RWPE1 (cell line): ENCODE data around the gene UBE2L3.
"Not testable (repeated sequence)": the region's sequence is repeated elsewhere in the genome, so short reads cannot be mapped to it uniquely, and the experiment has no call there.

Source experiments
- CTCF ChIA-PET: fragments of 350-600 bp; sonication (Branson Sonifier 250); formaldehyde crosslinking; extraction: SDS; loops from one replicate; lab custom pipeline; 2021; lab: Yijun Ruan, JAX
- POLR2A ChIA-PET: fragments of 400-600 bp; formaldehyde crosslinking; extraction: SDS; loops from one replicate; lab custom pipeline; 2020; ENCODE audit warnings: antibody characterized with exemption; ENCODE audit not compliant: low non-redundant PET; lab: Yijun Ruan, JAX
- DNase-seq: peaks from one replicate; pipeline ENCODE4 v3.0.0; 2012; ENCODE audit warnings: low spot score
- H3K27ac ChIP-seq: fragments of 450-650 bp; 2 replicates; pipeline ENCODE4 v1.5.1; 2017
- CTCF ChIP-seq: fragments of 450-650 bp; conservative IDR thresholded peaks from 2 replicates; pipeline ENCODE4 v1.5.1; 2017; ENCODE audit warnings: low read depth, mild to moderate bottlenecking

The UBE2L3 gene

GRCh38 chr22:21615731-21616130 lies 48.2 kb downstream of the UBE2L3 start:
- no peak for TF ChIP-seq CTCF
- CTCF ChIA-PET: no interaction called here
- POLR2A ChIA-PET: interaction anchor here (0.6 kb wide), 1 partner anchor 10 kb away, joined by 3 read pairs; no protein-coding TSS in a partner anchor

GRCh38 chr22:21617337-21617736 lies 49.8 kb downstream of the UBE2L3 start:
- CTCF ChIA-PET: interaction anchor here (0.7 kb wide), 1 partner anchor 1456 kb away, joined by 4 read pairs; no protein-coding TSS in a partner anchor

More at GRCh38 chr22:21615731-21616130, 48.2 kb downstream of the UBE2L3 start:
- H3K27ac ChIP-seq: no peak overlapping the region
- no peak for DNase-seq

GRCh38 chr22:21621025-21621424 lies 53.5 kb downstream of the UBE2L3 start:
- no peak for DNase-seq
- no peak for TF ChIP-seq CTCF
- H3K27ac ChIP-seq: peak overlapping the region; percentile 84
- ChIA-PET POLR2A (no interaction called here), CTCF (no interaction called here)

More at GRCh38 chr22:21617337-21617736, 49.8 kb downstream of the UBE2L3 start:
- 0 out of 2 replicates have a peak overlapping the region, but pooled peaks have one; percentile 15 for H3K27ac ChIP-seq
- DNase-seq, POLR2A ChIA-PET: not testable (repeated sequence)

- TF ChIP-seq CTCF: no peak
Observed at GRCh38 chr22:21622011-21622918, 54.8 kb downstream of the UBE2L3 start.

GRCh38 chr22:21622919-21623647 lies 55.6 kb downstream of the UBE2L3 start:
- peak overlapping the region; percentile 84 for H3K27ac ChIP-seq
- CTCF ChIA-PET: no interaction called here
- POLR2A ChIA-PET: no interaction called here
- no peak for DNase-seq
- TF ChIP-seq CTCF: no peak

More at GRCh38 chr22:21622011-21622918, 54.8 kb downstream of the UBE2L3 start:
- ChIA-PET CTCF (no interaction called here), POLR2A (no interaction called here)
- DNase-seq: no peak
- H3K27ac ChIP-seq: peak overlapping the region; percentile 84

- no peak for TF ChIP-seq CTCF
- peak overlapping the region; percentile 84 for H3K27ac ChIP-seq
- ChIA-PET CTCF (no interaction called here), POLR2A (no interaction called here)
- no peak for DNase-seq
Observed at GRCh38 chr22:21623648-21623970, 56.1 kb downstream of the UBE2L3 start.
